Breast epithelium (tissue), 4 donors: ENCODE data around the gene FAF1. TPM values are rescaled to one million over a fixed set of nuclear protein-coding genes. Genes with fewer than 3 reads are reported as not detected.
"Not testable (repeated sequence)": the region's sequence is repeated elsewhere in the genome, so short reads cannot be mapped to it uniquely, and the experiment has no call there.

ENCODE experiments used
- DNase-seq, 2 donors: peaks; one replicate each; pipeline ENCODE4 v3.0.0-alpha.2; 2019; ENCODE audit warnings: low spot score in 2 of 2
- H3K27ac ChIP-seq, 2 donors: fragments of 200-600 bp; sonication (generic) in 1 of 2; one replicate each; pipeline ENCODE4 v1.5.1; 2016 to 2019; ENCODE audit warnings: mild to moderate bottlenecking in 1 of 2
- H3K27me3 ChIP-seq, 2 donors: fragments of 200-600 bp; sonication (generic) in 1 of 2; one replicate each; pipeline versions ENCODE4 v1.5.1 to v1.6.0; 2017 to 2019; ENCODE audit warnings: control low read depth in 1 of 2, mild to moderate bottlenecking in 1 of 2
- H3K36me3 ChIP-seq: fragments of 200-600 bp; one replicate; pipeline ENCODE4 v1.5.1; 2019
- H3K4me1 ChIP-seq, 2 donors: fragments of 200-600 bp; sonication (generic); one replicate each; pipeline ENCODE4 v1.5.1; 2016 to 2019; ENCODE audit warnings: control low read depth in 1 of 2
- H3K4me3 ChIP-seq, 3 donors: fragments of 200-600 bp; sonication (generic); 1 replicate in 2 of 3; 2 replicates in 1 of 3; pipeline ENCODE4 v1.5.1; 2016 to 2019; ENCODE audit warnings: mild to moderate bottlenecking in 3 of 3, moderate library complexity in 2 of 3
- H3K9me3 ChIP-seq, 2 donors: fragments of 200-600 bp; sonication (generic) in 1 of 2; one replicate each; pipeline ENCODE4 v1.5.1; 2016 to 2019; ENCODE audit warnings: control low read depth in 1 of 2
- CTCF ChIP-seq, 3 donors: fragments of 450-650 bp; IDR thresholded peaks; one replicate each; pipeline ENCODE4 v1.5.1; 2016 to 2017; ENCODE audit warnings: antibody characterized with exemption in 3 of 3, mild to moderate bottlenecking in 3 of 3, moderate library complexity in 3 of 3
- POLR2A ChIP-seq: fragments of 450-650 bp; IDR thresholded peaks from one replicate; pipeline ENCODE4 v1.6.1; 2016; ENCODE audit warnings: antibody characterized with exemption, mild to moderate bottlenecking, moderate library complexity
- POLR2AphosphoS5 ChIP-seq, 3 donors: sonication (generic); formaldehyde crosslinking; IDR thresholded peaks; one replicate each; pipeline ENCODE4 v1.6.1; 2017; ENCODE audit warnings: antibody characterized with exemption in 3 of 3
- intact Hi-C: fragments of 100-400 bp; cut with DNase I; formaldehyde crosslinking; loops from one replicate; pipeline ENCODE4 v1.15.1; 2023; ENCODE audit warnings: low total_unique reads
- total RNA-seq, 3 donors: library from RNA; depleted of rRNA; stranded (reverse); fragments of >200 nt; gene quantifications; one replicate each; pipeline ENCODE4 v1.1.0, GENCODE V29; 2016

The FAF1 gene
- total RNA-seq, 3 donors from 2014 or later = 34.9 to 58.2 (median 42.0) TPM

DNA sequence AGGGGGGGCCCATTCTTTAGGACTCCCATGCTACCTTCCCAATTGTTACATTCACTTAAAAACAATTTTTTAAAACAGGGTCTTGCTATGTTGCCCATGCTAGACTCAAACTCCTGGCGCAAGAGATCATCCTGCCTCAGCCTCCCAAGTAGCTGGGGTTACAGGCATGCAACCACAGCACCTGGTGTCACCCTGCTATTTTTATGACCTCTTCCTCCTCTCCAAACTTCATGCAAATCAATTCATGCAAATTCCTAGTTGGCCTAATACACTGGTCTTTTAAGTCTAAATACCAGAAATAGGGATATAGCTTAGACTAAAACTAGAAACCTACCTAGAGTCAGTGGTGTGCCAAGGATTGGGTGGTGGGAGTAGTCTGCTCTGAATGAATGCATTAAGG lies 40.1 kb upstream of the FAF1 start:
- no peak overlapping the region for H3K4me3 ChIP-seq
- H3K27me3 ChIP-seq = no peaks in the 10 kb centered on the region
- no peaks in the 10 kb centered on the region for H3K4me1 ChIP-seq
- no peak for DNase-seq
- TF ChIP-seq CTCF (IDR thresholded peaks at IDR 0.05) (no peak), POLR2A (no peak), POLR2AphosphoS5 (IDR thresholded peaks at IDR 0.05) (no peak)
- no peaks in the 10 kb centered on the region for H3K9me3 ChIP-seq
- intact Hi-C loops = no loop called here
- no peaks in the 10 kb centered on the region for H3K36me3 ChIP-seq
- no peak overlapping the region for H3K27ac ChIP-seq

- H3K27me3 ChIP-seq, DNase-seq, H3K4me1 ChIP-seq, H3K27ac ChIP-seq, intact Hi-C loops, H3K9me3 ChIP-seq, H3K4me3 ChIP-seq, H3K36me3 ChIP-seq: not testable (repeated sequence)
These were observed 39.3 kb upstream of the FAF1 start for GRCh38 chr1:50999375-50999774.

DNA sequence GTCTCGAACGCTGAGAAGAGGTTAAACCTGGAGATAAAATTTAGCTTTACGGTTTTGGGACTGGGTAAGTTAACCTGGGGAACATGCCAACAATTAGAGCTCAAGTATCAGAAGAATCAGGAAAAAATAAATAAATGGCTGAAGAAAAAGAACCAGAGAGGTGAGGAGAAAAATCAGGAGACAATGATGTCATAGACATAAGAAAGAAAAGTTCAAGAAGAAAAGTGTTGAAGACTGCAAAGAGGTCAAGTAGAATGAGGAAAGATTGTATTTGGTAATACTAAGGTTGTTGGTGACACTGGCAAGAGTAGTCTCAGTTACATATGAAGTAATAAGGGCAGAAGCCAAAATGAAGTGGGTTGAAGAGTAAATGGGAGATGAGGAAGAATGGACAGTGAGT lies 36.0 kb upstream of the FAF1 start:
- Histone ChIP-seq H3K27ac (no peak overlapping the region), H3K9me3 (no peaks in the 10 kb centered on the region), H3K4me3 (no peak overlapping the region), H3K27me3 (no peaks in the 10 kb centered on the region), H3K36me3 (no peaks in the 10 kb centered on the region), H3K4me1 (no peaks in the 10 kb centered on the region)
- intact Hi-C loops = no loop called here
- no peak for DNase-seq
- TF ChIP-seq CTCF (IDR thresholded peaks at IDR 0.05) (no peak), POLR2AphosphoS5 (IDR thresholded peaks at IDR 0.05) (no peak), POLR2A (no peak)

- H3K27me3 ChIP-seq = no peaks in the 10 kb centered on the region
- H3K36me3 ChIP-seq = no peaks in the 10 kb centered on the region
- no peak for TF ChIP-seq POLR2A
- TF ChIP-seq CTCF (IDR thresholded peaks at IDR 0.05) = no peak
- TF ChIP-seq POLR2AphosphoS5 (IDR thresholded peaks at IDR 0.05) = no peak
- H3K27ac ChIP-seq = no peak overlapping the region
- no peaks in the 10 kb centered on the region for H3K9me3 ChIP-seq
- DNase-seq = no peak
- intact Hi-C loops = no loop called here
- H3K4me1 ChIP-seq = no peaks in the 10 kb centered on the region
- H3K4me3 ChIP-seq = no peak overlapping the region
These were observed 35.6 kb upstream of the FAF1 start for GRCh38 chr1:50995651-50996050.

DNA sequence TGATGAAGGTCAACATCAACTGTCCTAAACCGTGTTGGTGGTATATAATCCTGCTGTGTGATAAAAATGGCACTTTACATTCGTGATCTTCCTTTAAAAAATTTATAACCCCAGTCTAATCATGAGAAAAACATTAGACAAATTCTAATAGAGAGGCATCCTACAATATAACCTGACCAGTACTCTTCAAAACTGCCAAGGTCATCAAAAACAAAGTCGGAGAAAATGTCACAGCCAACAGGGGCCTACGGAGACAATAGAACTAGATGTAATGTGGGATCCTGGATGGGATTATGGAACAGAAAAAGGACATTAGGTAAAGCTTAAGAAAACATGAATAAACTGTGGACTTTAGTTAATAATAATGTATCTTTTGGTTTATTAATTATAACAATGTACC lies 34.9 kb upstream of the FAF1 start:
- H3K4me3 ChIP-seq = no peak overlapping the region
- H3K27ac ChIP-seq = no peak overlapping the region
- no peaks in the 10 kb centered on the region for H3K27me3 ChIP-seq
- H3K9me3 ChIP-seq = no peaks in the 10 kb centered on the region
- intact Hi-C loops = no loop called here
- DNase-seq = no peak
- H3K36me3 ChIP-seq = no peaks in the 10 kb centered on the region
- no peak for TF ChIP-seq POLR2AphosphoS5 (IDR thresholded peaks at IDR 0.05)
- TF ChIP-seq CTCF (IDR thresholded peaks at IDR 0.05) = no peak
- no peak for TF ChIP-seq POLR2A
- H3K4me1 ChIP-seq = no peaks in the 10 kb centered on the region

DNA sequence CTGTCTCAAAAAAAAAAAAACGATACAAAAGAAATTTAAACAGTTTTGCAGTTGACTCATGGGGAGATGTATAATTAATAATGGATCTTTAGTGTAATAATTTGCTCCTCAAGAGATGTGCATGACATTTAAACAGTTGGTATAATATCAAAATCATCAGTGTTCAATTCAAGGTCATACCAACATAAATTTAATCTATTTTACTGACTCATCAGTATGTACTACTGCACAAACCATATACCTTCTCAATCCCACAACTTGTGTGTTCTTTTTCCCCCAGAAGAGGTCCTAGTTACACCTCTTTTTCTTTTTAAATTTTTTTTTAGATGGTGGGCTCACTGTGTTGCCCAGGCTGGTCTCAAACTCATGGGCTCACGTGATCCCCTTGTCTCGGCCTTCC lies 33.6 kb upstream of the FAF1 start:
- no peaks in the 10 kb centered on the region for H3K36me3 ChIP-seq
- H3K9me3 ChIP-seq = no peaks in the 10 kb centered on the region
- H3K4me3 ChIP-seq = no peak overlapping the region
- no peak for DNase-seq
- no peak overlapping the region for H3K27ac ChIP-seq
- TF ChIP-seq POLR2AphosphoS5 (IDR thresholded peaks at IDR 0.05) = no peak
- TF ChIP-seq POLR2A = no peak
- no peak for TF ChIP-seq CTCF (IDR thresholded peaks at IDR 0.05)
- no peaks in the 10 kb centered on the region for H3K27me3 ChIP-seq
- intact Hi-C loops = no loop called here
- H3K4me1 ChIP-seq = no peaks in the 10 kb centered on the region
